Caco-2 (cell line): ENCODE measurements around the gene XPR1. TPM values are rescaled to one million over a fixed set of nuclear protein-coding genes. Genes with fewer than 3 reads are reported as not detected.

Experiments
- BruUV-seq: library from RNA; stranded (reverse); fragments of 400-500 nt; replicated peaks from 2 replicates; lab custom pipeline; 2021; lab: Mats Ljungman, UMichigan
- CTCF ChIA-PET: fragments of 300-600 bp; sonication (Branson Sonifier 250); formaldehyde crosslinking; loops from one replicate; lab custom pipeline; 2022; ENCODE audit warnings: antibody characterized with exemption; lab: Charles Lee
- POLR2A ChIA-PET: fragments of 300-600 bp; sonication (Branson Sonifier 250); formaldehyde crosslinking; loops from one replicate; lab custom pipeline; 2022; ENCODE audit warnings: antibody characterized with exemption; lab: Charles Lee
- DNase-seq, 2 experiments: peaks; one replicate each; pipeline versions ENCODE4 v3.0.0 to v3.0.0-alpha.2; 2020 to 2022
- H3K27me3 ChIP-seq: replicated peaks from 2 replicates; pipeline ENCODE4 v1.6.0; 2011; ENCODE audit warnings: low read length; ENCODE audit not compliant: control insufficient read depth, insufficient read depth
- H3K36me3 ChIP-seq: 2 replicates; pipeline ENCODE4 v1.5.1; 2011; ENCODE audit warnings: low read length; ENCODE audit not compliant: control insufficient read depth, insufficient read depth
- H3K4me1 ChIP-seq: fragments of 250-450 bp; sonication (Bioruptor Pico); 2 replicates; pipeline ENCODE4 v1.5.1; 2020; ENCODE audit warnings: mild to moderate bottlenecking
- H3K4me3 ChIP-seq: 2 replicates; pipeline ENCODE4 v1.5.1; 2011; ENCODE audit warnings: low read depth, mild to moderate bottlenecking, control low read depth, low read length
- H3K9me3 ChIP-seq: fragments of 250-450 bp; sonication (Bioruptor Pico); 2 replicates; pipeline ENCODE4 v1.5.1; 2020; ENCODE audit warnings: mild to moderate bottlenecking, moderate library complexity
- H3K27ac Mint-ChIP-seq: one replicate; pipeline ENCODE4 v1.8.0; 2022; ENCODE audit warnings: mixed read lengths; ENCODE audit not compliant: unreplicated experiment
- H3K27me3 Mint-ChIP-seq: one replicate; pipeline ENCODE4 v1.8.0; 2022; ENCODE audit warnings: mixed read lengths; ENCODE audit not compliant: insufficient read depth, unreplicated experiment
- H3K36me3 Mint-ChIP-seq: one replicate; pipeline ENCODE4 v1.8.0; 2022; ENCODE audit warnings: mild to moderate bottlenecking, mixed read lengths; ENCODE audit not compliant: insufficient read depth, unreplicated experiment
- H3K4me1 Mint-ChIP-seq: one replicate; pipeline ENCODE4 v1.8.0; 2022; ENCODE audit warnings: low read depth, mixed read lengths; ENCODE audit not compliant: unreplicated experiment
- H3K4me3 Mint-ChIP-seq: one replicate; pipeline ENCODE4 v1.8.0; 2022; ENCODE audit warnings: mild to moderate bottlenecking, moderate library complexity, mixed read lengths; ENCODE audit not compliant: unreplicated experiment
- H3K9me3 Mint-ChIP-seq: one replicate; pipeline ENCODE4 v1.8.0; 2022; ENCODE audit warnings: mixed read lengths; ENCODE audit not compliant: unreplicated experiment
- CTCF ChIP-seq, 2 experiments: fragments of 200-600 bp in 1 of 2; IDR thresholded peaks; 1 replicate in 1 of 2; 2 replicates in 1 of 2; pipeline versions ENCODE4 v1.5.1 to v1.8.0; 2011 to 2022; ENCODE audit warnings: antibody characterized with exemption in 1 of 2, control low read depth in 1 of 2, inconsistent platforms in 1 of 2, low read depth in 1 of 2, low read length in 1 of 2, mild to moderate bottlenecking in 1 of 2, moderate library complexity in 1 of 2; ENCODE audit not compliant: insufficient read depth in 1 of 2, severe bottlenecking in 1 of 2, unreplicated experiment in 1 of 2
- intact Hi-C: fragments of 100-400 bp; cut with micrococcal nuclease; formaldehyde crosslinking; loops from one replicate; pipeline ENCODE4 v1.10.0; 2022; ENCODE audit not compliant: unreplicated experiment
- total RNA-seq: library from RNA; stranded (reverse); gene quantifications from 2 replicates; pipeline ENCODE4 v1.2.3, GENCODE V29; 2022

Gene XPR1
- total RNA-seq, 1 experiment from 2014 or later = 34.4 TPM

DNA sequence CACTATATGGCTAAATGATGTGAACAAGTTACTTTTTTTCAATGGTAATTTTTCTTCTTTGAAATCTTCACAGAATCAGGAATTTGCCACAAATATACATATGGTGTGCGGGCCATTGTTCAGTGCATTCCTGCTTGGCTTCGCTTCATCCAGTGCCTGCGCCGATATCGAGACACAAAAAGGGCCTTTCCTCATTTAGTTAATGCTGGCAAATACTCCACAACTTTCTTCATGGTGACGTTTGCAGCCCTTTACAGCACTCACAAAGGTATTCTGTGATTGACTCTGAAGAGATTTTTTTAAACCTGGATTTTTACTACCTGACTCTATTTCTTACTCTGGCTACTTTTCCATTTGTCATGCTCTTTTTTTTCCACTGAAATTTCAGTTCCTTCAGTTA lies 204.6 kb downstream of the XPR1 start:
- ChIA-PET CTCF (no interaction called here), POLR2A (no interaction called here)
- no peak overlapping the region for H3K4me3 ChIP-seq
- Mint-ChIP-seq H3K27ac (no peak overlapping the region), H3K36me3 (peaks cover 22% of the 10 kb centered on the region), H3K4me1 (no peaks in the 10 kb centered on the region), H3K27me3 (no peaks in the 10 kb centered on the region), H3K9me3 (peaks cover 9% of the 10 kb centered on the region), H3K4me3 (no peak overlapping the region)
- no peak for TF ChIP-seq CTCF (IDR thresholded peaks at IDR 0.05; ENCODE audit: insufficient read depth in 1 of 2, low read depth in 1 of 2, low read length in 1 of 2, severe bottlenecking in 1 of 2, unreplicated experiment in 1 of 2)
- no peaks in the 10 kb centered on the region for H3K4me1 ChIP-seq
- H3K27me3 ChIP-seq = no peaks in the 10 kb centered on the region
- intact Hi-C loops = no loop called here
- BruUV-seq = no TSS peak
- no peaks in the 10 kb centered on the region for H3K36me3 ChIP-seq
- H3K9me3 ChIP-seq = peaks cover 7% of the 10 kb centered on the region; the same call in 1 of the 2 replicates
- DNase-seq = no peak

DNA sequence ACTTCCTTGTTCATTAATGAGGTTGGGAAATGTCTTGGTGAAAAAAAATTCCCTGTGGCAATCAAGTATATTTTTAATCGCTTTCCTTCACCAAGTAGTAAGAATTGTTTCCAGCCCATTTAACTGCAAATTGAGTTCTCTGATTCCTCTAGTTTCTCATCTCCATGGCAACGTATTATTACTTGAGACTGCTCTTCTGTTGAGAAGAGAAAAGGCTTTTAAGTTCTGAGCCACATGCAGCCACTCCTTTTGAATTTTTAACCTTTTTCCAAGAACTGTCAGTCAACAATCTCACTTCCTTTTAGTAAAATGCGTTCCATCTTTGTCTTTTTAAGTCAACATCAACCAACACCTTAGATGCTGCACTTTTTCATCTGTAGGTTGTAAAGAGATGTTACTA lies 205.2 kb downstream of the XPR1 start:
- Histone ChIP-seq H3K9me3 (peaks cover 7% of the 10 kb centered on the region; the same call in 1 of the 2 replicates), H3K36me3 (no peaks in the 10 kb centered on the region), H3K4me1 (no peaks in the 10 kb centered on the region), H3K27me3 (no peaks in the 10 kb centered on the region), H3K4me3 (no peak overlapping the region)
- Mint-ChIP-seq H3K27me3 (no peaks in the 10 kb centered on the region), H3K4me3 (no peak overlapping the region), H3K4me1 (no peaks in the 10 kb centered on the region), H3K9me3 (peaks cover 9% of the 10 kb centered on the region), H3K27ac (no peak overlapping the region), H3K36me3 (peaks cover 22% of the 10 kb centered on the region)
- CTCF ChIA-PET = no interaction called here
- intact Hi-C loops = no loop called here
- BruUV-seq = no TSS peak
- POLR2A ChIA-PET = no interaction called here
- DNase-seq = no peak
- no peak for TF ChIP-seq CTCF (IDR thresholded peaks at IDR 0.05; ENCODE audit: insufficient read depth in 1 of 2, low read depth in 1 of 2, low read length in 1 of 2, severe bottlenecking in 1 of 2, unreplicated experiment in 1 of 2)

- Histone ChIP-seq H3K36me3 (no peaks in the 10 kb centered on the region), H3K27me3 (no peaks in the 10 kb centered on the region), H3K4me3 (no peak overlapping the region), H3K9me3 (peaks cover 7% of the 10 kb centered on the region; the same call in 1 of the 2 replicates), H3K4me1 (no peaks in the 10 kb centered on the region)
- no TSS peak for BruUV-seq
- POLR2A ChIA-PET = no interaction called here
- Mint-ChIP-seq H3K27ac (no peak overlapping the region), H3K9me3 (peaks cover 9% of the 10 kb centered on the region), H3K36me3 (peaks cover 8% of the 10 kb centered on the region), H3K27me3 (no peaks in the 10 kb centered on the region), H3K4me3 (no peak overlapping the region), H3K4me1 (no peaks in the 10 kb centered on the region)
- CTCF ChIA-PET = no interaction called here
- TF ChIP-seq CTCF (IDR thresholded peaks at IDR 0.05; ENCODE audit: insufficient read depth in 1 of 2, low read depth in 1 of 2, low read length in 1 of 2, severe bottlenecking in 1 of 2, unreplicated experiment in 1 of 2) = no peak
- no peak for DNase-seq
- intact Hi-C loops = no loop called here
Measured at GRCh38 chr1:180838535-180838934, 206.7 kb downstream of the XPR1 start.
